GDM1 (cell line): ENCODE results near the gene CNTN6.

Experiments
- DNase-seq: peaks from one replicate; lab custom pipeline; 2025; lab: John Stamatoyannopoulos, UW

CNTN6 gene

GRCh38 chr3:1172644-1173043 is 79.8 kb downstream of the CNTN6 start:
- DNase-seq, result no peak

GRCh38 chr3:1179146-1179545 is 86.3 kb downstream of the CNTN6 start:
- DNase-seq, result no peak

- no peak for DNase-seq
These were observed 90.7 kb downstream of the CNTN6 start for GRCh38 chr3:1183320-1184048.

- DNase-seq, result no peak
These were observed 97.7 kb downstream of the CNTN6 start for GRCh38 chr3:1190569-1190968.

GRCh38 chr3:1191026-1191425 is 98.2 kb downstream of the CNTN6 start:
- DNase-seq, result no peak

GRCh38 chr3:1195947-1196346 is 103.1 kb downstream of the CNTN6 start:
- no peak for DNase-seq

- no peak for DNase-seq
These were observed 104.2 kb downstream of the CNTN6 start for GRCh38 chr3:1197051-1197450.

- no peak for DNase-seq
These were observed 107.5 kb downstream of the CNTN6 start for GRCh38 chr3:1200371-1200770.

- DNase-seq, result no peak
These were observed 115.1 kb downstream of the CNTN6 start for GRCh38 chr3:1207904-1208303.

GRCh38 chr3:1214933-1215332 is 122.1 kb downstream of the CNTN6 start:
- no peak for DNase-seq

- DNase-seq, result no peak
These were observed 124.0 kb downstream of the CNTN6 start for GRCh38 chr3:1216856-1217255.

GRCh38 chr3:1227111-1227510 is 134.3 kb downstream of the CNTN6 start:
- no peak for DNase-seq

GRCh38 chr3:1228289-1228688 is 135.5 kb downstream of the CNTN6 start:
- DNase-seq, result no peak

GRCh38 chr3:1230920-1231319 is 138.1 kb downstream of the CNTN6 start:
- no peak for DNase-seq

- DNase-seq, result no peak
These were observed 139.5 kb downstream of the CNTN6 start for GRCh38 chr3:1232276-1232675.

- DNase-seq, result no peak
These were observed 142.8 kb downstream of the CNTN6 start for GRCh38 chr3:1235526-1236120.

- DNase-seq, result no peak
These were observed 158.6 kb downstream of the CNTN6 start for GRCh38 chr3:1251282-1252060.

GRCh38 chr3:1252061-1252430 is 159.2 kb downstream of the CNTN6 start:
- no peak for DNase-seq

- no peak for DNase-seq
These were observed 169.4 kb downstream of the CNTN6 start for GRCh38 chr3:1262246-1262645.

GRCh38 chr3:1263121-1263520 is 170.3 kb downstream of the CNTN6 start:
- no peak for DNase-seq

GRCh38 chr3:1269808-1270207 is 177.0 kb downstream of the CNTN6 start:
- no peak for DNase-seq

- DNase-seq, result no peak
These were observed 179.9 kb downstream of the CNTN6 start for GRCh38 chr3:1272546-1273265.

GRCh38 chr3:1275495-1275894 is 182.7 kb downstream of the CNTN6 start:
- no peak for DNase-seq
